GM12873 (cell line): ENCODE results near the gene INTS1.

Source experiments
- TF ChIP-seq, protein P1 (sequence below): IDR thresholded peaks from 2 replicates; pipeline ENCODE4 v1.5.1; 2012; ENCODE audit warnings: low read depth, mild to moderate bottlenecking, moderate library complexity, low read length, control low read depth; ENCODE audit not compliant: insufficient read depth; ENCODE audit errors: missing control alignments

INTS1 gene

DNA sequence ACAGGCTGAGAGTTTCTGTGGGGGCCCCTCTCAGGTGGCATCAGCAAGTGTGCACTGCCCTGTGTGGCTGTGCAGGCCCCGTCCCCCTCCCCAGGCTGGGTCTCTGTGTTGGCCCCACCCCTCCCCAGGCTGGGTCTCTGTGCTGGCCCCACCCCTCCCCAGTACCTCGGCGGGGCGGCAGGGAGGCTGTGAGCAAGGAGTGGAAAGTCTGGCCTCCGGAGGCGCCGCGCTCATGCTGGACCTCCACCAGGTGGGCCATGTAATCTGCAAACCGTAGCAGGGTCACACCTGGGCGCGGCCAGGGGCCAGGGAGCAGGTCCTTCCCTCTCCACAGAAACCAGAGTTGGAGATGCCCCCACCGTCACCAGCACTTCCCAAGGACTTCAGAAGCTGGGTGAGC, 23.5 kb downstream of the INTS1 start:
- TF ChIP-seq, protein P1, sequence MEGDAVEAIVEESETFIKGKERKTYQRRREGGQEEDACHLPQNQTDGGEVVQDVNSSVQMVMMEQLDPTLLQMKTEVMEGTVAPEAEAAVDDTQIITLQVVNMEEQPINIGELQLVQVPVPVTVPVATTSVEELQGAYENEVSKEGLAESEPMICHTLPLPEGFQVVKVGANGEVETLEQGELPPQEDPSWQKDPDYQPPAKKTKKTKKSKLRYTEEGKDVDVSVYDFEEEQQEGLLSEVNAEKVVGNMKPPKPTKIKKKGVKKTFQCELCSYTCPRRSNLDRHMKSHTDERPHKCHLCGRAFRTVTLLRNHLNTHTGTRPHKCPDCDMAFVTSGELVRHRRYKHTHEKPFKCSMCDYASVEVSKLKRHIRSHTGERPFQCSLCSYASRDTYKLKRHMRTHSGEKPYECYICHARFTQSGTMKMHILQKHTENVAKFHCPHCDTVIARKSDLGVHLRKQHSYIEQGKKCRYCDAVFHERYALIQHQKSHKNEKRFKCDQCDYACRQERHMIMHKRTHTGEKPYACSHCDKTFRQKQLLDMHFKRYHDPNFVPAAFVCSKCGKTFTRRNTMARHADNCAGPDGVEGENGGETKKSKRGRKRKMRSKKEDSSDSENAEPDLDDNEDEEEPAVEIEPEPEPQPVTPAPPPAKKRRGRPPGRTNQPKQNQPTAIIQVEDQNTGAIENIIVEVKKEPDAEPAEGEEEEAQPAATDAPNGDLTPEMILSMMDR, result no peak

DNA sequence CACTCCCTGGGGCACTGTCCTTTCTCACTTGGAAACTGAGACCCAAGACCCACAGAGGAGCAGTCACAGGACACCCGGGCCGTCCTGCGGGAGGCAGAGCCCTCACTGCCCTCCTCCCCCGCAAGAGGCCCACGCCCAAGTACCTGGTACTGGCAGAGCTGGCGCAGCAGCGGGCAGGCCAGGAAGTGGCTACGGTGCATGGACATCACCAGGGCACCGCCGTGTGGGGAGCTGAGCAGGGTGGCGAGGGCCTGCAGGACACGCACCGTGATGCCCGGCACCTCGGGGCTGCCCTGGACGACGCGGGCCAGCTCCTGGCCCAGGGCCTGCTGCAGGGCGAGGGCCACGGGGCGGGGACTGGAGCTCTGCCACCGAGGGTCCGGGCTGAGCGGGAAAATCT, 24.9 kb downstream of the INTS1 start:
- TF ChIP-seq, protein P1, result no peak

DNA sequence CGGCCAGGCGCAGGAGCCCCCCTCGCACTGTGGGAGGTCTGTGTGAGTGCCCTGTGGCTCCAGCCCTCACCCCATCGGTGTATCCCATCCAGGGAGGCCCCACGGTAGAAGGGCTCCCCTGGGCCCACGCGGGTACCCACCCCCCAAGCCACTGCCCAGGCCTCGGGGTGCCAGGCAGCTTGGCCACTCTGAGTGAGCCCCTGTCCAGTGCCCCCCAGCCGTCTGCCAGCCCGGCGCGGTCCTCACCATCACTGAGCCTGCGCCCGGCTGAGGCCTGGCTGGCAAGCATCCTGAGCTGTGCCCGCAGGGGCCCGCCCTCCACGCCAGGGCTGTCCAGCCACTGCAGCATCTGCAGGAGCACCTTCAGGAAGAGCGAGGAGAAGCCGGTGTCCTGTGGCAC, 25.7 kb downstream of the INTS1 start:
- TF ChIP-seq, protein P1, result no peak

DNA sequence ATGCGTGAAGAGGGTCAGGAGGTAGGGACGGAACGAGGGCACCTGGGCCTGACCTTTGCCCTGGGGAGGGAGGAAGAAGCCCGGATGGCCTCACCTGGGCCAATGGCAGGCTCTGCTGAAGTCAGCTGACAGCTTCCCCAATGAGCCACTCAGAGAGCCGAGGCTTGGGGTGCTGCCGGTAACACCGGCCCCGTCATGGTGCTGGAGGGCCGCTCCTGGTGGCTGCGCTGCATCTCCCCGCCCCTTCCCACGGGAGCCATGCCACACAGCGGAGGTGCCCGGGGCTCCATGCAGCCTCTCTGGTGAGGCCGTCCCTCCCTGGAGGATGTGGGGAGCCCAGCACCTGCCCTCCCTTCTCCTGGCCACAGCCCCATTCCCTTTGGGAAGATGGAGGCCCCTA, 27.3 kb downstream of the INTS1 start:
- TF ChIP-seq, protein P1, result no peak

DNA sequence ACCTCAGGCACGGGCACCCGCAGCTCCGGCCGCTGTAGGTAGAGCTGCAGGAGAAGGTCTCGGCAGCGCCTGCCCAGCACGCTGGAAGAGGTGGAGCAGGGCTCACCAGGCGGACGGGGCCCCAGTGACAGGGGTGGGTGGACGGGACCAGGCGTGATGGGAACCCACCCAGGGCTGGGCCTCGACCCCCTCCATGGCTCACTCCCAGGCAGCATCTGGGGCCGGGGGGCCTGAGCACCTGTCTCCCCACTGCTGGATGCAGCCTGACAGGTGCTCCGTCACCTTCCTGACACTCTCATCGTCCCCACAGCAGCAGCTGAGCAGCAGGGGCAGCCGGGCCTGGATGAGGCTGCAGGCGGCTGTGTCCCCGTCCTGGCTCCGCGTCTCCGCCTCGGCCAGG, 28.2 kb downstream of the INTS1 start:
- TF ChIP-seq, protein P1, result no peak

DNA sequence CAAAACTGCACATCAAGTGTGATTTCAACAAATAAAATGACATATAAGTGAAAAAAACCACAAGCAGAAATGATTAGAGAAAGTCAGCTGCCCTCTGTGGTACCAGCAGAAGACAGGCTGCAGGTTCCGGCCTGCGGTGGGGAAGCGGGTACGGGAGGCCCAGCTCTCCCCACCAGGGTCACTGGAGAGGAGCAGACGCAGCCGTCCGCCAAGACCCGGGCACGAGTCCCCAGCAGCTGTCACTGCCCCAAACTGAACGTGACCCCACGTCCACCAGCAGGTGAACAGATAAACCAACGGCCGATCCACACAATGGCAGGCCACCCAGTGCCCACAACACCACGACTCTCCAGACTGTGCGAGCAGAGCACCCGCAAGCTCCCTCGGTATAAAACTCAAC, 28.8 kb downstream of the INTS1 start:
- TF ChIP-seq, protein P1, result no peak

DNA sequence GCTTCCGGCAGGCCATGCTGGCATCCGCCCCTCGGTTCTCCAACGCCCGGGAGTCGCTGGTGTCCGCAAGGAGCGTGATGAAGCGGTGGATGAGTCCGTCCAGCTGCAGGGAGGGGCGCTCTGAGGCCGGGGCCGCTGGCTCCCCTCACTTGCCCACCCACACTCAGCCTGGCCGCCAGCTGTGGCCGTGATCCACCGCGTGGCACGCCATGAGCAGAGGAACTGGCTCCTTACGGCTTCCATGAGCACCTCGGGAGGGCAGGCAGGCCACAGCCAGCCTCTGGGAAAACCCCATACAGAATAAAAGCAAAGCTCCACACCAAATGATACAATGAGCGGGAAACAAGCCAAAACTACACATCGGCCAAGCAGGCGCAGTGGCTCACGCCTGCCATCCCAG, 29.5 kb downstream of the INTS1 start:
- TF ChIP-seq, protein P1, result no peak
